Neural cell (in vitro differentiated cells): Measurements from ENCODE around the gene ACP4. TPM values are rescaled to one million over a fixed set of nuclear protein-coding genes. Genes with fewer than 3 reads are reported as not detected.

Experiments used
- H2AFZ ChIP-seq: fragments of 200-600, 300-800 bp; sonication (generic), shearing (Covaris generic); 2 replicates; pipeline ENCODE4 v1.6.0; 2014; ENCODE audit warnings: low read depth, mild to moderate bottlenecking, antibody characterized with exemption, low read length, moderate library complexity
- H3F3A ChIP-seq: fragments of 200-600 bp; shearing (Covaris generic); 2 replicates; pipeline ENCODE4 v1.6.1; 2016; ENCODE audit warnings: mild to moderate bottlenecking, moderate library complexity, mixed read lengths, antibody characterized with exemption, low read length; ENCODE audit not compliant: insufficient read depth, poor library complexity, severe bottlenecking
- H3K27ac ChIP-seq: fragments of 200-600, 300-800 bp; sonication (generic), shearing (Covaris generic); 2 replicates; pipeline ENCODE4 v1.5.1; 2014; ENCODE audit warnings: mild to moderate bottlenecking, low read length, moderate library complexity
- H3K27me3 ChIP-seq: fragments of 300-800, 200-600 bp; sonication (generic), shearing (Covaris generic); 2 replicates; pipeline ENCODE4 v1.6.0; 2014; ENCODE audit warnings: mild to moderate bottlenecking, low read depth, low read length, moderate library complexity; ENCODE audit not compliant: insufficient read depth
- H3K36me3 ChIP-seq: fragments of 300-800, 200-600 bp; sonication (generic), shearing (Covaris generic); 2 replicates; pipeline ENCODE4 v1.5.1; 2014; ENCODE audit warnings: mild to moderate bottlenecking, antibody characterized with exemption, low read length, moderate library complexity; ENCODE audit not compliant: insufficient read depth
- H3K4me2 ChIP-seq: fragments of 300-800, 200-600 bp; sonication (generic), shearing (Covaris generic); 2 replicates; pipeline ENCODE4 v1.6.0; 2014; ENCODE audit warnings: mild to moderate bottlenecking, low read length
- H3K4me3 ChIP-seq: fragments of 300-800, 200-600 bp; sonication (generic), shearing (Covaris generic); 2 replicates; pipeline ENCODE4 v1.5.1; 2014; ENCODE audit warnings: mild to moderate bottlenecking, low read length, moderate library complexity
- H3K79me2 ChIP-seq: fragments of 200-600 bp; shearing (Covaris generic); replicated peaks from 2 replicates; pipeline ENCODE4 v1.6.0; 2014; ENCODE audit warnings: mild to moderate bottlenecking, low read length, moderate library complexity; ENCODE audit not compliant: insufficient read depth
- H3K9ac ChIP-seq: fragments of 300-800, 200-600 bp; sonication (generic), shearing (Covaris generic); 2 replicates; pipeline ENCODE4 v1.6.1; 2016; ENCODE audit warnings: mild to moderate bottlenecking, low read length, mixed read lengths
- H3K9me2 ChIP-seq: fragments of 200-600 bp; shearing (Covaris generic); 2 replicates; pipeline ENCODE4 v1.6.1; 2016; ENCODE audit warnings: mild to moderate bottlenecking, low read length, mixed read lengths; ENCODE audit not compliant: insufficient read depth
- H3K9me3 ChIP-seq: fragments of 200-600, 300-800 bp; sonication (generic), shearing (Covaris generic); 2 replicates; pipeline ENCODE4 v1.6.1; 2016; ENCODE audit warnings: mild to moderate bottlenecking, mixed run types, low read length, moderate library complexity, mixed read lengths
- H4K20me1 ChIP-seq: fragments of 200-600 bp; shearing (Covaris generic); 2 replicates; pipeline ENCODE4 v1.6.1; 2016; ENCODE audit warnings: mild to moderate bottlenecking, mixed run types; ENCODE audit not compliant: insufficient read depth
- CTCF ChIP-seq: fragments of 450-650 bp; IDR thresholded peaks from 2 replicates; pipeline ENCODE4 v1.5.1; 2014; ENCODE audit warnings: antibody characterized with exemption, mild to moderate bottlenecking, moderate library complexity; ENCODE audit not compliant: poor library complexity, severe bottlenecking
- EP300 ChIP-seq: fragments of 450-650 bp; conservative IDR thresholded peaks from 2 replicates; pipeline ENCODE4 v1.6.1; 2014; ENCODE audit warnings: antibody characterized with exemption, mild to moderate bottlenecking, moderate library complexity; ENCODE audit not compliant: poor library complexity, severe bottlenecking
- EZH2 ChIP-seq: fragments of 200-600, 300-800 bp; shearing (Covaris generic), sonication (generic); IDR thresholded peaks from 2 replicates; pipeline ENCODE4 v1.6.1; 2014; ENCODE audit warnings: antibody characterized with exemption, low read length, borderline replicate concordance, mild to moderate bottlenecking; ENCODE audit not compliant: insufficient read depth, poor library complexity, severe bottlenecking
- MXI1 ChIP-seq: fragments of 450-650 bp; conservative IDR thresholded peaks from 2 replicates; pipeline ENCODE4 v1.6.1; 2014; ENCODE audit warnings: antibody characterized with exemption, mild to moderate bottlenecking; ENCODE audit not compliant: poor library complexity, severe bottlenecking
- POLR2AphosphoS5 ChIP-seq: IDR thresholded peaks from 2 replicates; pipeline ENCODE4 v1.6.1; 2012
- RAD21 ChIP-seq: fragments of 450-650 bp; conservative IDR thresholded peaks from 2 replicates; pipeline ENCODE4 v1.6.1; 2014; ENCODE audit warnings: antibody characterized with exemption, mild to moderate bottlenecking, moderate library complexity
- REST ChIP-seq: IDR thresholded peaks from 2 replicates; pipeline ENCODE4 v1.6.1; 2012; ENCODE audit warnings: borderline replicate concordance
- SMC3 ChIP-seq: fragments of 450-650 bp; conservative IDR thresholded peaks from 2 replicates; pipeline ENCODE4 v1.6.1; 2014; ENCODE audit warnings: antibody characterized with exemption, mild to moderate bottlenecking, moderate library complexity; ENCODE audit not compliant: poor library complexity
- TAF1 ChIP-seq: IDR thresholded peaks from 2 replicates; pipeline ENCODE4 v1.6.1; 2012; ENCODE audit warnings: low read depth
- polyA plus RNA-seq: library from polyadenylated mRNA; depleted of rRNA; stranded (reverse); fragments of >200 nt; gene quantifications from 2 replicates; pipeline ENCODE4 v1.2.3, GENCODE V29; 2014

Gene ACP4
- polyA plus RNA-seq, 1 donor from 2014 or later: not detected

DNA sequence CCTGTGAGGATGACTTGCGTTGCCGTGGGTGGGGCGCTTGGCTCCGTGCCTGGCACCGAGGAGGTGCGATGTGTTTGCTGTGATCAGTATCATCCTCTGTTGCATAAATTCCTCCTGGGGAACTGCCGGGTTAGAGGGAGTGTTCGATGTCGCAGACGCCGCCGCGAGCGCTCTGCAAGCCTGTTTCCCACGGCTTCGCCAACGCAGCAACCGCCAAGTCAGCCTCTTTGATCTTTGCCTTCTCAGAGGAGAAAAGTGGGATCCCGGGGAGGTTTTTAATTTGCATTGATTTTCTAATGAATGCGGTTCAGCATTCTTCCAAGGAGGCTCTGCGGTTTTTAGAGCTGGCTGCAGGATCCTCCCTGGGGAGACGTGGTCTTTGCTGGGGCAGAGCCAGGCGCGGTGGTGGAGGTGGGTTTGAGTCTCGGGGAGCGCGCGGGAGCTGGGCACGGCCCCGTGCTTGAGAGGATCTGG, 12.3 kb upstream of the ACP4 start:
- H3K27me3 ChIP-seq: peaks cover 26% of the 10 kb centered on the region
- no peaks in the 10 kb centered on the region for H4K20me1 ChIP-seq
- H3K9me3 ChIP-seq: no peaks in the 10 kb centered on the region
- peak; percentile 2 for TF ChIP-seq RAD21
- no peak for TF ChIP-seq POLR2AphosphoS5
- TF ChIP-seq SMC3: peak; percentile 44
- TF ChIP-seq EZH2: no peak
- no peak for TF ChIP-seq REST
- no peaks in the 10 kb centered on the region for H3K36me3 ChIP-seq
- H3K79me2 ChIP-seq: no peaks in the 10 kb centered on the region
- H3K9ac ChIP-seq: peak overlapping the region; percentile 14
- peak overlapping the region; percentile 61 for H3K4me3 ChIP-seq
- H3F3A ChIP-seq: no peaks in the 10 kb centered on the region
- no peaks in the 10 kb centered on the region for H3K9me2 ChIP-seq
- no peak overlapping the region for H3K27ac ChIP-seq
- peak overlapping the region; percentile 65 for H3K4me2 ChIP-seq
- peak overlapping the region; percentile 5 for H2AFZ ChIP-seq

DNA sequence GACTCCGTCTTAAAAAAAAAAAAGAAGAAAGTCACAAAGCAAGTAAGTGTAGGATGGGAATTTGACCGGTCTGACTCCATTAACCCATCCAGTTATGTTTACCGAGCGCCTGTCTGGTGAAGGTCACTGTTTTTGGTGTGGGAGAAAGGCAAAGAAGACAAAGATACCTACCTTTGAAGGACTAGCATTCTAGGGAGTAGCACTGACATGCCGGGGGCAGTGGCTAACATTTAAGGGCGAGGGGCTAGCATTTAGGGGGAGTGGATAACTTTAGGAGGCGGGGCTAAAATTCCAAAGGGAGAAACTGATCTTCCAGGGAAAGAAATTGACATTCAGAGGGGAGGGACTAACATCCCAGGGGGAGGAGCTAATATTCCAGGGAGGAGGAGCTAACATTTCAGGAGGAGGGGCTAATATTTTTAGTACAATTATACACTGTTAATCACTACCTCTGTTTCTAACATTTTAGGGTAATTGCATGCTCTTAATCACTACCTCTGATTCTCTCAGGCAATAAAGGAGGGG, 11.2 kb upstream of the ACP4 start:
- Histone ChIP-seq H3K79me2 (no peaks in the 10 kb centered on the region), H3K9me2 (no peaks in the 10 kb centered on the region), H3K9me3 (no peaks in the 10 kb centered on the region), H2AFZ (no peak overlapping the region), H3K4me3 (no peak overlapping the region), H3K4me2 (no peak overlapping the region), H3F3A (no peaks in the 10 kb centered on the region), H4K20me1 (no peaks in the 10 kb centered on the region), H3K27ac (peak overlapping the region; percentile 2), H3K36me3 (no peaks in the 10 kb centered on the region), H3K27me3 (peaks cover 26% of the 10 kb centered on the region), H3K9ac (no peak overlapping the region)
- TF ChIP-seq EP300 (no peak), CTCF (no peak), TAF1 (no peak), SMC3 (no peak), POLR2AphosphoS5 (no peak), REST (no peak), EZH2 (no peak), RAD21 (no peak), MXI1 (no peak)
